Liver (tissue), 3 donors: ENCODE results near the gene GATA5.

Experiments used
- ATF3 ChIP-seq: IDR thresholded peaks from 2 replicates; pipeline ENCODE4 v1.6.1; 2016; ENCODE audit warnings: antibody characterized with exemption
- CTCF ChIP-seq: fragments of 150-350 bp; IDR thresholded peaks from 2 replicates; pipeline ENCODE4 v1.5.1; 2017; ENCODE audit warnings: improper control_type of control experiment, low read depth, low read length; ENCODE audit not compliant: missing input control
- EGR1 ChIP-seq, 2 donors: IDR thresholded peaks; 2 replicates each; pipeline ENCODE4 v1.6.1; 2016 to 2018; ENCODE audit warnings: antibody characterized with exemption in 2 of 2, low read depth in 2 of 2
- GABPA ChIP-seq, 2 donors: IDR thresholded peaks in 1 of 2; conservative IDR thresholded peaks in 1 of 2; 2 replicates each; pipeline ENCODE4 v1.6.1; 2016; ENCODE audit warnings: antibody characterized with exemption in 2 of 2, mild to moderate bottlenecking in 1 of 2, moderate library complexity in 1 of 2
- RAD21 ChIP-seq, 2 donors: IDR thresholded peaks; 2 replicates each; pipeline ENCODE4 v1.6.1; 2016; ENCODE audit warnings: antibody characterized with exemption in 2 of 2, mild to moderate bottlenecking in 2 of 2
- RXRA ChIP-seq, 2 donors: IDR thresholded peaks; 2 replicates each; pipeline ENCODE4 v1.6.1; 2017 to 2018; ENCODE audit warnings: antibody characterized with exemption in 2 of 2, mild to moderate bottlenecking in 1 of 2
- SP1 ChIP-seq: IDR thresholded peaks from 2 replicates; pipeline ENCODE4 v1.6.1; 2018; ENCODE audit warnings: antibody characterized with exemption, mild to moderate bottlenecking
- TAF1 ChIP-seq: conservative IDR thresholded peaks from 2 replicates; pipeline ENCODE4 v1.6.1; 2016; ENCODE audit warnings: antibody characterized with exemption, mild to moderate bottlenecking
- YY1 ChIP-seq: IDR thresholded peaks from 2 replicates; pipeline ENCODE4 v1.6.1; 2016; ENCODE audit warnings: antibody characterized with exemption, mild to moderate bottlenecking
- TF ChIP-seq, protein P1 (sequence below): IDR thresholded peaks from 2 replicates; pipeline ENCODE4 v1.6.1; 2016; ENCODE audit warnings: antibody characterized with exemption, mild to moderate bottlenecking
- donor health status: healthy.
- donor health status: healthy.

- TF ChIP-seq SP1: no peak
- TF ChIP-seq CTCF: no peak
- no peak for TF ChIP-seq EGR1 (IDR thresholded peaks at IDR 0.05; ENCODE audit: low read depth in 2 of 2)
- TF ChIP-seq TAF1: no peak
- TF ChIP-seq RAD21 (IDR thresholded peaks at IDR 0.05): no peak
- TF ChIP-seq, protein P1, sequence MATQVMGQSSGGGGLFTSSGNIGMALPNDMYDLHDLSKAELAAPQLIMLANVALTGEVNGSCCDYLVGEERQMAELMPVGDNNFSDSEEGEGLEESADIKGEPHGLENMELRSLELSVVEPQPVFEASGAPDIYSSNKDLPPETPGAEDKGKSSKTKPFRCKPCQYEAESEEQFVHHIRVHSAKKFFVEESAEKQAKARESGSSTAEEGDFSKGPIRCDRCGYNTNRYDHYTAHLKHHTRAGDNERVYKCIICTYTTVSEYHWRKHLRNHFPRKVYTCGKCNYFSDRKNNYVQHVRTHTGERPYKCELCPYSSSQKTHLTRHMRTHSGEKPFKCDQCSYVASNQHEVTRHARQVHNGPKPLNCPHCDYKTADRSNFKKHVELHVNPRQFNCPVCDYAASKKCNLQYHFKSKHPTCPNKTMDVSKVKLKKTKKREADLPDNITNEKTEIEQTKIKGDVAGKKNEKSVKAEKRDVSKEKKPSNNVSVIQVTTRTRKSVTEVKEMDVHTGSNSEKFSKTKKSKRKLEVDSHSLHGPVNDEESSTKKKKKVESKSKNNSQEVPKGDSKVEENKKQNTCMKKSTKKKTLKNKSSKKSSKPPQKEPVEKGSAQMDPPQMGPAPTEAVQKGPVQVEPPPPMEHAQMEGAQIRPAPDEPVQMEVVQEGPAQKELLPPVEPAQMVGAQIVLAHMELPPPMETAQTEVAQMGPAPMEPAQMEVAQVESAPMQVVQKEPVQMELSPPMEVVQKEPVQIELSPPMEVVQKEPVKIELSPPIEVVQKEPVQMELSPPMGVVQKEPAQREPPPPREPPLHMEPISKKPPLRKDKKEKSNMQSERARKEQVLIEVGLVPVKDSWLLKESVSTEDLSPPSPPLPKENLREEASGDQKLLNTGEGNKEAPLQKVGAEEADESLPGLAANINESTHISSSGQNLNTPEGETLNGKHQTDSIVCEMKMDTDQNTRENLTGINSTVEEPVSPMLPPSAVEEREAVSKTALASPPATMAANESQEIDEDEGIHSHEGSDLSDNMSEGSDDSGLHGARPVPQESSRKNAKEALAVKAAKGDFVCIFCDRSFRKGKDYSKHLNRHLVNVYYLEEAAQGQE: no peak
- TF ChIP-seq RXRA (IDR thresholded peaks at IDR 0.05): no peak
- no peak for TF ChIP-seq GABPA (IDR thresholded peaks at IDR 0.05 in 1 of 2, conservative IDR thresholded peaks at IDR 0.05 in 1 of 2)
- no peak for TF ChIP-seq ATF3
- no peak for TF ChIP-seq YY1
These were observed 22.5 kb downstream of the GATA5 start for GRCh38 chr20:62453186-62453808.
